ENCODE measurements around the gene DGKG. TPM values are rescaled to one million over a fixed set of nuclear protein-coding genes. Genes with fewer than 3 reads are reported as not detected.
A peak's percentile ranks its signal among the peaks of the same experiment; 100 is the strongest.

Gene DGKG
- total RNA-seq, 1 donor from 2014 or later: 5.7 TPM

GRCh38 chr3:186283651-186284348 is 78.2 kb downstream of the DGKG start:
- intact Hi-C loops (cut with DNase I): no loop called here
- H3K36me3 ChIP-seq: no peaks in the 10 kb centered on the region
- H3K27ac ChIP-seq: no peak overlapping the region
- H3K9me3 ChIP-seq: no peaks in the 10 kb centered on the region
- no peak overlapping the region for H3K4me3 ChIP-seq
- ATAC-seq (no peak), DNase-seq (no peak)
- no peaks in the 10 kb centered on the region for H3K27me3 ChIP-seq (ENCODE audit: low read depth)
- H3K4me1 ChIP-seq: no peaks in the 10 kb centered on the region
- TF ChIP-seq CTCF (IDR thresholded peaks at IDR 0.05): no peak

- no peaks in the 10 kb centered on the region for H3K4me1 ChIP-seq
- H3K9me3 ChIP-seq: no peaks in the 10 kb centered on the region
- no peak overlapping the region for H3K27ac ChIP-seq
- no peak overlapping the region for H3K4me3 ChIP-seq
- H3K27me3 ChIP-seq (ENCODE audit: low read depth): no peaks in the 10 kb centered on the region
- intact Hi-C loops (cut with DNase I): no loop called here
- H3K36me3 ChIP-seq: no peaks in the 10 kb centered on the region
- ATAC-seq: no peak
- no peak for TF ChIP-seq CTCF (IDR thresholded peaks at IDR 0.05)
- DNase-seq: no peak
Observed at GRCh38 chr3:186283096-186283495, 78.9 kb downstream of the DGKG start.

GRCh38 chr3:186281176-186281575 is 80.9 kb downstream of the DGKG start:
- H3K27ac ChIP-seq: no peak overlapping the region
- no peaks in the 10 kb centered on the region for H3K36me3 ChIP-seq
- intact Hi-C loops (cut with DNase I): no loop called here
- H3K4me3 ChIP-seq: no peak overlapping the region
- no peaks in the 10 kb centered on the region for H3K4me1 ChIP-seq
- no peaks in the 10 kb centered on the region for H3K9me3 ChIP-seq
- no peak for TF ChIP-seq CTCF (IDR thresholded peaks at IDR 0.05)
- H3K27me3 ChIP-seq (ENCODE audit: low read depth): no peaks in the 10 kb centered on the region
- no peak for DNase-seq
- no peak for ATAC-seq

- H3K4me3 ChIP-seq: no peak overlapping the region
- no peaks in the 10 kb centered on the region for H3K9me3 ChIP-seq
- no peaks in the 10 kb centered on the region for H3K4me1 ChIP-seq
- intact Hi-C loops (cut with DNase I): no loop called here
- no peak for TF ChIP-seq CTCF (IDR thresholded peaks at IDR 0.05)
- DNase-seq (no peak), ATAC-seq (no peak)
- H3K27ac ChIP-seq: no peak overlapping the region
- no peaks in the 10 kb centered on the region for H3K36me3 ChIP-seq
- no peaks in the 10 kb centered on the region for H3K27me3 ChIP-seq (ENCODE audit: low read depth)
Observed at GRCh38 chr3:186280737-186281136, 81.3 kb downstream of the DGKG start.

GRCh38 chr3:186277268-186277909 is 84.6 kb downstream of the DGKG start:
- peak; percentile 58 to 75 for ATAC-seq
- peak; percentile 51 for TF ChIP-seq CTCF (IDR thresholded peaks at IDR 0.05)
- no peak for DNase-seq
- Histone ChIP-seq H3K9me3 (no peaks in the 10 kb centered on the region), H3K4me1 (no peaks in the 10 kb centered on the region), H3K27ac (no peak overlapping the region), H3K36me3 (no peaks in the 10 kb centered on the region), H3K4me3 (no peak overlapping the region), H3K27me3 (ENCODE audit: low read depth) (no peaks in the 10 kb centered on the region)
- intact Hi-C loops (cut with DNase I): no loop called here
